ENCODE measurements around the gene ADAMTS6. TPM values are rescaled to one million over a fixed set of nuclear protein-coding genes. Genes with fewer than 3 reads are reported as not detected.
"Not testable (repeated sequence)": the region's sequence is repeated elsewhere in the genome, so short reads cannot be mapped to it uniquely, and the experiment has no call there.

The ADAMTS6 gene
- total RNA-seq, 2 experiments from 2014 or later, result 0.44 to 0.45 TPM

GRCh38 chr5:65199993-65200675 is 281.6 kb downstream of the ADAMTS6 start:
- intact Hi-C loops (cut with micrococcal nuclease), result loop anchor here (10.0 kb wide), 1 partner anchor 385 kb away; no protein-coding TSS in a partner anchor
- Mint-ChIP-seq H3K4me3 (no peak overlapping the region), H3K36me3 (no peaks in the 10 kb centered on the region), H3K4me1 (ENCODE audit: low read depth) (no peaks in the 10 kb centered on the region), H3K9me3 (no peaks in the 10 kb centered on the region), H3K27ac (no peak overlapping the region), H3K27me3 (peaks cover 15% of the 10 kb centered on the region)
- DNase-seq, result no peak
- CTCF ChIA-PET, result no interaction called here
- POLR2A ChIA-PET, result no interaction called here

GRCh38 chr5:65198456-65199120 is 283.1 kb downstream of the ADAMTS6 start:
- POLR2A ChIA-PET, result no interaction called here
- no peak overlapping the region for H3K27ac Mint-ChIP-seq

GRCh38 chr5:65197531-65198455 is 283.9 kb downstream of the ADAMTS6 start:
- no peak for DNase-seq
- Mint-ChIP-seq H3K36me3 (no peaks in the 10 kb centered on the region), H3K27ac (no peak overlapping the region), H3K4me3 (no peak overlapping the region), H3K27me3 (peaks cover 14% of the 10 kb centered on the region), H3K4me1 (ENCODE audit: low read depth) (no peaks in the 10 kb centered on the region), H3K9me3 (no peaks in the 10 kb centered on the region)
- ChIA-PET POLR2A (interaction anchor here (0.6 kb wide), 1 partner anchor 321 kb away, joined by 3 read pairs; no protein-coding TSS in a partner anchor), CTCF (no interaction called here)
- intact Hi-C loops (cut with micrococcal nuclease), result loop anchor here (10.0 kb wide), 1 partner anchor 383 kb away; no protein-coding TSS in a partner anchor

More at GRCh38 chr5:65198456-65199120, 283.1 kb downstream of the ADAMTS6 start:
- no peaks in the 10 kb centered on the region for H3K9me3 Mint-ChIP-seq
- no peak for DNase-seq
- H3K4me1 Mint-ChIP-seq (ENCODE audit: low read depth), result no peaks in the 10 kb centered on the region
- CTCF ChIA-PET, result no interaction called here
- peaks cover 14% of the 10 kb centered on the region for H3K27me3 Mint-ChIP-seq
- intact Hi-C loops (cut with micrococcal nuclease), result loop anchor here (10.0 kb wide), 1 partner anchor 384 kb away; no protein-coding TSS in a partner anchor
- H3K36me3 Mint-ChIP-seq, result no peaks in the 10 kb centered on the region
- no peak overlapping the region for H3K4me3 Mint-ChIP-seq

- ChIA-PET CTCF (no interaction called here), POLR2A (no interaction called here)
- H3K27me3 Mint-ChIP-seq, result peaks cover 10% of the 10 kb centered on the region
- H3K4me3 Mint-ChIP-seq, result no peak overlapping the region
- no peaks in the 10 kb centered on the region for H3K9me3 Mint-ChIP-seq
- intact Hi-C loops (cut with micrococcal nuclease), result loop anchor here (5.0 to 10.0 kb wide), 2 partner anchors 367 to 380 kb away; partner anchors contain the start of genes CENPK and PPWD1
- H3K36me3 Mint-ChIP-seq, result no peaks in the 10 kb centered on the region
- H3K4me1 Mint-ChIP-seq (ENCODE audit: low read depth), result peaks cover 11% of the 10 kb centered on the region
- no peak for DNase-seq
- no peak overlapping the region for H3K27ac Mint-ChIP-seq
These were observed 286.8 kb downstream of the ADAMTS6 start for GRCh38 chr5:65194871-65195270.

- Mint-ChIP-seq H3K9me3 (no peaks in the 10 kb centered on the region), H3K27me3 (peaks cover 5% of the 10 kb centered on the region), H3K4me3 (no peak overlapping the region), H3K4me1 (ENCODE audit: low read depth) (peaks cover 15% of the 10 kb centered on the region), H3K27ac (no peak overlapping the region), H3K36me3 (no peaks in the 10 kb centered on the region)
- CTCF ChIA-PET, result interaction anchor here (0.6 kb wide), 1 partner anchor 98 kb away, joined by 3 read pairs; no protein-coding TSS in a partner anchor
- no peak for DNase-seq
- POLR2A ChIA-PET, result no interaction called here
- intact Hi-C loops (cut with micrococcal nuclease), result loop anchor here (5.0 to 10.0 kb wide), 2 partner anchors 370 to 378 kb away; partner anchors contain the start of genes CENPK and PPWD1
These were observed 289.4 kb downstream of the ADAMTS6 start for GRCh38 chr5:65192331-65192730.

GRCh38 chr5:65191554-65192135 is 290.1 kb downstream of the ADAMTS6 start:
- ChIA-PET CTCF (no interaction called here), POLR2A (no interaction called here)
- Mint-ChIP-seq H3K36me3 (no peaks in the 10 kb centered on the region), H3K27me3 (peaks cover 5% of the 10 kb centered on the region), H3K27ac (no peak overlapping the region), H3K4me1 (ENCODE audit: low read depth) (peaks cover 15% of the 10 kb centered on the region), H3K4me3 (no peak overlapping the region), H3K9me3 (no peaks in the 10 kb centered on the region)
- no peak for DNase-seq
- intact Hi-C loops (cut with micrococcal nuclease), result loop anchor here (2.0 to 10.0 kb wide), 4 partner anchors 19 to 377 kb away; partner anchors contain the start of genes CENPK and PPWD1

- POLR2A ChIA-PET, result no interaction called here
- H3K36me3 Mint-ChIP-seq, result no peaks in the 10 kb centered on the region
- intact Hi-C loops (cut with micrococcal nuclease), result loop anchor here (1.0 to 10.0 kb wide), 7 partner anchors 18 to 422 kb away; partner anchors contain the start of genes CENPK, CWC27, PPWD1 and SREK1IP1
- CTCF ChIA-PET, result no interaction called here
- no peak overlapping the region for H3K4me3 Mint-ChIP-seq
- no peaks in the 10 kb centered on the region for H3K9me3 Mint-ChIP-seq
- peaks cover 5% of the 10 kb centered on the region for H3K27me3 Mint-ChIP-seq
- no peak overlapping the region for H3K27ac Mint-ChIP-seq
- peaks cover 15% of the 10 kb centered on the region for H3K4me1 Mint-ChIP-seq (ENCODE audit: low read depth)
- DNase-seq, result no peak
These were observed 291.2 kb downstream of the ADAMTS6 start for GRCh38 chr5:65190328-65191053.

GRCh38 chr5:65186646-65187227 is 295.0 kb downstream of the ADAMTS6 start:
- H3K27me3 Mint-ChIP-seq, result peaks cover 6% of the 10 kb centered on the region
- no peak overlapping the region for H3K4me3 Mint-ChIP-seq
- no peak for DNase-seq
- ChIA-PET CTCF (no interaction called here), POLR2A (no interaction called here)
- peaks cover 15% of the 10 kb centered on the region for H3K4me1 Mint-ChIP-seq (ENCODE audit: low read depth)
- no peak overlapping the region for H3K27ac Mint-ChIP-seq
- H3K36me3 Mint-ChIP-seq, result no peaks in the 10 kb centered on the region
- H3K9me3 Mint-ChIP-seq, result no peaks in the 10 kb centered on the region
- intact Hi-C loops (cut with micrococcal nuclease), result no loop called here

- H3K9me3 Mint-ChIP-seq, result no peaks in the 10 kb centered on the region
- no peaks in the 10 kb centered on the region for H3K36me3 Mint-ChIP-seq
- H3K4me1 Mint-ChIP-seq (ENCODE audit: low read depth), result peaks cover 7% of the 10 kb centered on the region
- DNase-seq, result no peak
- intact Hi-C loops (cut with micrococcal nuclease), result no loop called here
- ChIA-PET POLR2A (no interaction called here), CTCF (no interaction called here)
- H3K27me3 Mint-ChIP-seq, result peaks cover 6% of the 10 kb centered on the region
- H3K4me3 Mint-ChIP-seq, result no peak overlapping the region
- H3K27ac Mint-ChIP-seq, result no peak overlapping the region
These were observed 296.3 kb downstream of the ADAMTS6 start for GRCh38 chr5:65185468-65185867.

- Mint-ChIP-seq H3K36me3 (no peaks in the 10 kb centered on the region), H3K4me1 (ENCODE audit: low read depth) (peaks cover 3% of the 10 kb centered on the region), H3K27ac (no peak overlapping the region), H3K27me3 (peaks cover 8% of the 10 kb centered on the region), H3K9me3 (no peaks in the 10 kb centered on the region), H3K4me3 (no peak overlapping the region)
- no peak for DNase-seq
- ChIA-PET CTCF (no interaction called here), POLR2A (no interaction called here)
- intact Hi-C loops (cut with micrococcal nuclease), result no loop called here
These were observed 296.9 kb downstream of the ADAMTS6 start for GRCh38 chr5:65184780-65185179.

GRCh38 chr5:65174231-65174630 is 307.5 kb downstream of the ADAMTS6 start:
- intact Hi-C loops (cut with micrococcal nuclease); H3K4me1 Mint-ChIP-seq (ENCODE audit: low read depth); DNase-seq; H3K4me3 Mint-ChIP-seq; CTCF ChIA-PET; H3K27ac Mint-ChIP-seq; H3K36me3 Mint-ChIP-seq; H3K9me3 Mint-ChIP-seq: not testable (repeated sequence)
- peaks cover 31% of the 10 kb centered on the region for H3K27me3 Mint-ChIP-seq
- POLR2A ChIA-PET, result interaction anchor here (0.5 kb wide), 1 partner anchor 78 kb away, joined by 3 read pairs; no protein-coding TSS in a partner anchor

Data from activated CD4-positive, alpha-beta memory T cell treated with anti-CD3 and anti-CD28 coated beads for 36 hours (primary cell).